IPS-NIHi7 (cell line): Measurements from ENCODE around the gene OTUD5.
A peak's percentile ranks its signal among the peaks of the same experiment; 100 is the strongest.
"Not testable (repeated sequence)": the region's sequence is repeated elsewhere in the genome, so short reads cannot be mapped to it uniquely, and the experiment has no call there.

Experiments
- DNase-seq: peaks from one replicate; pipeline ENCODE4 v3.0.0; 2012; ENCODE audit warnings: mixed read lengths; ENCODE audit errors: extremely low spot score

The OTUD5 gene, protein sequence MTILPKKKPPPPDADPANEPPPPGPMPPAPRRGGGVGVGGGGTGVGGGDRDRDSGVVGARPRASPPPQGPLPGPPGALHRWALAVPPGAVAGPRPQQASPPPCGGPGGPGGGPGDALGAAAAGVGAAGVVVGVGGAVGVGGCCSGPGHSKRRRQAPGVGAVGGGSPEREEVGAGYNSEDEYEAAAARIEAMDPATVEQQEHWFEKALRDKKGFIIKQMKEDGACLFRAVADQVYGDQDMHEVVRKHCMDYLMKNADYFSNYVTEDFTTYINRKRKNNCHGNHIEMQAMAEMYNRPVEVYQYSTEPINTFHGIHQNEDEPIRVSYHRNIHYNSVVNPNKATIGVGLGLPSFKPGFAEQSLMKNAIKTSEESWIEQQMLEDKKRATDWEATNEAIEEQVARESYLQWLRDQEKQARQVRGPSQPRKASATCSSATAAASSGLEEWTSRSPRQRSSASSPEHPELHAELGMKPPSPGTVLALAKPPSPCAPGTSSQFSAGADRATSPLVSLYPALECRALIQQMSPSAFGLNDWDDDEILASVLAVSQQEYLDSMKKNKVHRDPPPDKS

GRCh38 chrX:48957477-48957826 is at the start of gene OTUD5:
TSS of gene OTUD5 (minus strand) at chrX:48957607. CDS start at chrX:48957570, 37 bp downstream.
- DNase-seq: peak; percentile 63

DNA sequence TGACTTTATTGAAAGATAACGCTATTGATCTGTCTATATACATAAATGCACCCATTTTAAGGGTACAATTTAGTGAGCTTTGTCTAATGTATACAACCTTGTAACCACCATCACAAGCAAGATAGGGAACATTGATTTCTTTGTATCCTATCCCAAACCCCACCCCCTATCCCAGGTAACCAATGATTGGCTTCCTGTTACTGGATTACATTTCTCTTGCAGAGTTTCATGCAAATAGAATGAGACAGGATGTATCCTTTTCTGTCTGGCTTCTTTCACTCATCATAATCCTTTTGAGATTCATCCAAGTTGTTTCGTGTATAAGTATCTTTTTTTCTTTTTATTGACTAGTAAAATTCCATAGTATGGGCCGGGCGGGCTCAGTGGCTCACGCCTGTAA is 46.3 kb upstream of the OTUD5 start:
- peak; percentile 8 for DNase-seq

GRCh38 chrX:49002091-49002935 is 44.9 kb upstream of the OTUD5 start, which contains the start of gene GRIPAP1:
TSS of gene GRIPAP1 (minus strand) at chrX:49002264. CDS start at chrX:49002229, 35 bp downstream.
- DNase-seq: peak; percentile 83

DNA sequence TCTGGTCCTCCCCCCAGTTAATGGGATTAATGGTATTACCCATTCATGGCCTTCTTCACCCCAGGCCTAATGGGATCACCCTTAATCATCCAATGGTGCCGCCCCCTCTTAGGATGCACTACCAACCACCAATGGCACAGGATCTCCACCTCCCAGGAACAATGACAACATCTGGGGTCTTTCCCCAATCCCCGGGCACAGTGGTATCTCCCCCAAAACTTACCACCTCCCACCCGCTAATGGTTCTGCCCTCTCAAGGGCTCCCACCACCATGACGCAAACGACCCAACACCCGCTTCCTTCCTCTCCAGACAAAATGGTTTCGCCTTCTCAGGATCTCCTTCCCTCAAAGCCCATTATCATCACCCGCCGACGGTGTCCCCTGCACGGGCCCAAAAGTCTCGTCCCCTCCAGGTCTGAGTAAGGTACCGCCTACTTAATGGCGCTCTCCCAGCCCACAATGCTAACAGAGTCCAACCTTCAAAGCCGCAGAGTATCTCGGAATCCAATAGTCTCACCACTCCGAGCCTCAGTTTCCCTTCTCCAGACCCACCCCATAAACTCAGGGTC is 44.2 kb upstream of the OTUD5 start:
- DNase-seq: peak; percentile 45

GRCh38 chrX:49000636-49001035 is 43.2 kb upstream of the OTUD5 start:
- peak; percentile 1 for DNase-seq

GRCh38 chrX:48999030-48999429 is 41.6 kb upstream of the OTUD5 start:
- peak; percentile 1 for DNase-seq

DNA sequence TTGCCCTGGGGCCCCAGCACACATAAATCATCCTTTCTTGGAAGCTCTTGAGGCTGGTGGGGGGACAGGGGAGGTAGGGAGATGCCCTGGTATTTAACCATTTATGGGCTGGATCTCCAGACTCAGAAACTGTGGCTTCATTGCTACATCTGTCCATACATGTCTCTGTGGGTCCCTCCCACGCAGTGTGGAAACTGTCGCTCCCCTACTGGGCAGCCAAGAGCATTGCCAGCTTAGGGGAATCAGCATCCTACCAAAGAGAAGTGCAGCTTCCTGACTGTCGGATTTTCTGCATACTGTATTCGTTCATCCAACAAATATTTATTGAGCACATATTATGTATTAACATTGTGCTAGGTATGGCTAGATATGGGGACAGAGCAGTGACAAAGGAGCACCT is 41.0 kb upstream of the OTUD5 start:
- no peak for DNase-seq

DNA sequence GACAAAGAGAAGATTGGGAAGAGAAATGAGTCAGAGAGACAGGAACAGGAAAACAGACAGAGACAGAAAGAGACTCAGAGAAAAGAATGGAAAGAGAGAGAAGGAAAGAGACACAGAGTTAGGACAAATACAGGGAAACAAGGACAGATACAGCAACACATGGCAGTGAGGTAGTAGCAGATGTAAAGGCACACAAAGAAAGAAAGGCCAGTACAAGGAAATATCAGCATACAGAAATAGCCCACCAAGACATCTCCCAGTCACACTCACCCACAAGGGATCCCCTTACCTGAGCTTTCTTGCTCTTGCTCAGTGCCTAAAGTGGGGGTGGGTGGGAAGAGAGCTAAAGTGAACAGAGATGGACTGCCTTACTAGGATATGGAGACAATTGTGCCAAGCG is 40.5 kb upstream of the OTUD5 start:
- no peak for DNase-seq

GRCh38 chrX:48997455-48997854 is 40.0 kb upstream of the OTUD5 start:
- no peak for DNase-seq

GRCh38 chrX:48996969-48997368 is 39.6 kb upstream of the OTUD5 start:
- peak; percentile 49 for DNase-seq

DNA sequence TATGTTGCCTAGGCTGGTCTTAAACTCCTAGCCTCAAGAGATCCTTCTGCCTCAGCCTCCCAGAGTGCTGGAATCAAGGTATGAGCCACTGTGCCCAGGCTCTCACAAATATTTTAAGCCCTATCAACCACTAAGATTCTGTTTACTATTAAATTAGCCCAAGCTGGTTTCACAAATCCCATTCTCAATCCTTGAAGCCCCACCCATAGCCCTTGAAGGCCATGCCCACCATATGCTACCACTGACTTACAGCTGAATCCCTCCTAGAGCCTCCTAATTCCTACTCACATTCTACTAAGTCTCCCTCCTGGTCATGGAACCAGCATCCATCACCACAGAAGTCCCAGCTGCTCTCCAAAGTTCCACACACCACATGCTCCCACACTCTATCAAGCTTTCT is 34.9 kb upstream of the OTUD5 start:
- DNase-seq: no peak

GRCh38 chrX:48989483-48989882 is 32.1 kb upstream of the OTUD5 start:
- DNase-seq: no peak

- no peak for DNase-seq
Observed at GRCh38 chrX:48983896-48984295, 26.5 kb upstream of the OTUD5 start.

- DNase-seq: no peak
Observed at GRCh38 chrX:48983081-48983480, 25.7 kb upstream of the OTUD5 start.

GRCh38 chrX:48981178-48981577 is 23.8 kb upstream of the OTUD5 start:
- no peak for DNase-seq

- DNase-seq: not testable (repeated sequence)
Observed at GRCh38 chrX:48980341-48980740, 22.9 kb upstream of the OTUD5 start.

DNA sequence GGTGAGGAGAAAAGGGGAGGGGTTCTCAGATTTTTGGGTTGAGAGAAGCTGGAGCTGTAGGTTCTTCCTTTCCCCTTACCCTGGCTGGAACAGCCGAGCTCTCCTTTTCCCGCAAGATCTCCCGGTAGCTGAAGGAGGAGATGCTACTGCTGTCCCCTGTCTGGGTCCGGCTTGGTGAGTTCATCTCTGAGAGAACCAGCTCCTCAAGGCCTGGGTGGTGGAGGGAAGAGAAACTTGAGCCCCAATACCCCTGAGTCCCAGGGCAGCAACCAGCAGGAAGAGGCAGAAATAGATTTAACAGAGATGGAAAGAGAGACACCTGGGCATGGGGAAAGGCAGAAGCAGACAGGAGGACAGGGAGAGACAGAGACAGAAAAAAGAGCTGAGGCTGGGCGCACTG is 20.8 kb upstream of the OTUD5 start:
- DNase-seq: no peak

GRCh38 chrX:48976086-48976485 is 18.7 kb upstream of the OTUD5 start:
- DNase-seq: no peak

DNA sequence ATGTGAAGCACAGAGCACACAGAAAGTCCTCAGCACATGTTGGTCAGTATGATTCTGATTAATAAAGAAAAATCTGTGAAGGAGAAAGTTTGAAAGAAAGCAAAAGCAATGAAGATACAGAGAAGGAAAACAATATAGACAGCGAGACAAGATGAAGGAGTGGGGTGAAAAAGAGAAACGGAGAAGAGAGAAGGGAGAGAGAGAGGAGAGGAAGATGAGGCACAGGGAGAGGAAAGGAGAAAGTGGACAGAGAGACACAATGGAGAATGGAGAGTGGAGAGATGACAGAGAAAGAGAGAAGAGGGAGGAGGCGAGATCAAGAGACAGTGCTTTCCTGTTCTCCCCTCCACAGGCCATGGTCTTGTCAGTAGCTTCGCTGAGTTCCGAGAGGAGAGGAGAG is 18.1 kb upstream of the OTUD5 start:
- DNase-seq: no peak

- DNase-seq: no peak
Observed at GRCh38 chrX:48975041-48975440, 17.6 kb upstream of the OTUD5 start.

- no peak for DNase-seq
Observed at GRCh38 chrX:48974574-48974973, 17.2 kb upstream of the OTUD5 start.

DNA sequence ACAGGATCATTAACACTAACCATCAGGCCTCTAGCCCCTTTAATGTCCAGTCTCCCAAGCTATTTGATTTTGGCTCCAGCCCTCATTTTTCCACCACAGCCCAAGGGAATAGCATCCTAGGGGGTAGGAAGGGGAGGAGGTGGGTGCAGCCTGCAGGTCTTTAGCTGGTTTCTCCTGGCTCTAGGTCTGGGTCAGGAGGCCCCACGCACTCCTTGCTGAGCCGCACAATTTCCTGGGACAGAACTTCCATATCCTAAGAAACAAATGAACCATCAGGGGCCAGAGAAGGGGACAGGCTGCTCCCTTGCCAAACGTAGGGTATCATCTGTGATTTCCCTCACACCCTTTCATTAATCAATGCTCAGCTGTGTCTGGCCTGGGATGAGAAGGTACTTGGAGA is 16.6 kb upstream of the OTUD5 start:
- no peak for DNase-seq
